HAP-1 (cell line): ENCODE measurements around the gene NTM.

ENCODE experiments used
- DNase-seq, 2 experiments: peaks; one replicate each; pipeline ENCODE4 v3.0.0-alpha.2; 2016 to 2020; ENCODE audit warnings: low spot score in 2 of 2
- H3K27me3 ChIP-seq: fragments of 250-450 bp; sonication (Bioruptor Pico); 2 replicates; pipeline ENCODE4 v1.5.1; 2020; ENCODE audit warnings: low read depth, mild to moderate bottlenecking, moderate library complexity
- H3K36me3 ChIP-seq: fragments of 250-450 bp; sonication (Bioruptor Pico); replicated peaks from 2 replicates; pipeline ENCODE4 v1.5.1; 2020; ENCODE audit warnings: mild to moderate bottlenecking
- H3K4me1 ChIP-seq: fragments of 250-450 bp; sonication (Bioruptor Pico); 2 replicates; pipeline ENCODE4 v1.5.1; 2020; ENCODE audit warnings: mild to moderate bottlenecking
- H3K4me3 ChIP-seq: fragments of 250-450 bp; sonication (Bioruptor Pico); 2 replicates; pipeline ENCODE4 v1.5.1; 2020; ENCODE audit warnings: mild to moderate bottlenecking, moderate library complexity
- H3K9me3 ChIP-seq: fragments of 250-450 bp; sonication (Bioruptor Pico); 2 replicates; pipeline ENCODE4 v1.5.1; 2020; ENCODE audit warnings: mild to moderate bottlenecking, moderate library complexity
- in situ Hi-C: fragments of 300-500 bp; cut with MboI; formaldehyde crosslinking; loops from 3 replicates; pipeline ENCODE4 v1.14.3; 2020; ENCODE audit warnings: low sequenced_read_pairs, inconsistent platforms, mixed read lengths

Gene NTM

GRCh38 chr11:132293586-132293985 lies 923.2 kb downstream of the NTM start:
- Histone ChIP-seq H3K9me3 (no peaks in the 10 kb centered on the region), H3K4me1 (no peaks in the 10 kb centered on the region), H3K36me3 (no peaks in the 10 kb centered on the region), H3K4me3 (no peak overlapping the region), H3K27me3 (no peaks in the 10 kb centered on the region)
- in situ Hi-C loops, result no loop called here
- DNase-seq, result no peak

GRCh38 chr11:132296946-132297610 lies 926.7 kb downstream of the NTM start:
- Histone ChIP-seq H3K27me3 (no peaks in the 10 kb centered on the region), H3K9me3 (no peaks in the 10 kb centered on the region), H3K36me3 (no peaks in the 10 kb centered on the region), H3K4me1 (no peaks in the 10 kb centered on the region), H3K4me3 (no peak overlapping the region)
- DNase-seq, result no peak
- in situ Hi-C loops, result no loop called here

GRCh38 chr11:132298357-132298756 lies 927.9 kb downstream of the NTM start:
- DNase-seq, result no peak
- in situ Hi-C loops, result no loop called here
- Histone ChIP-seq H3K4me1 (no peaks in the 10 kb centered on the region), H3K27me3 (no peaks in the 10 kb centered on the region), H3K36me3 (no peaks in the 10 kb centered on the region), H3K4me3 (no peak overlapping the region), H3K9me3 (no peaks in the 10 kb centered on the region)

GRCh38 chr11:132300283-132300682 lies 929.9 kb downstream of the NTM start:
- no peak overlapping the region for H3K4me3 ChIP-seq
- no peaks in the 10 kb centered on the region for H3K36me3 ChIP-seq
- no peak for DNase-seq
- no peaks in the 10 kb centered on the region for H3K9me3 ChIP-seq
- H3K27me3 ChIP-seq, result no peaks in the 10 kb centered on the region
- H3K4me1 ChIP-seq, result no peaks in the 10 kb centered on the region
- in situ Hi-C loops, result no loop called here

- in situ Hi-C loops, result no loop called here
- H3K4me3 ChIP-seq, result no peak overlapping the region
- no peaks in the 10 kb centered on the region for H3K4me1 ChIP-seq
- no peaks in the 10 kb centered on the region for H3K36me3 ChIP-seq
- H3K9me3 ChIP-seq, result no peaks in the 10 kb centered on the region
- no peaks in the 10 kb centered on the region for H3K27me3 ChIP-seq
- no peak for DNase-seq
Observed at GRCh38 chr11:132301465-132301864, 931.0 kb downstream of the NTM start.

- no peaks in the 10 kb centered on the region for H3K36me3 ChIP-seq
- DNase-seq, result no peak
- no peaks in the 10 kb centered on the region for H3K4me1 ChIP-seq
- H3K9me3 ChIP-seq, result no peaks in the 10 kb centered on the region
- no peak overlapping the region for H3K4me3 ChIP-seq
- no peaks in the 10 kb centered on the region for H3K27me3 ChIP-seq
- in situ Hi-C loops, result no loop called here
Observed at GRCh38 chr11:132301900-132302299, 931.5 kb downstream of the NTM start.

- DNase-seq, result no peak
- H3K27me3 ChIP-seq, result no peaks in the 10 kb centered on the region
- H3K36me3 ChIP-seq, result no peaks in the 10 kb centered on the region
- no peak overlapping the region for H3K4me3 ChIP-seq
- no peaks in the 10 kb centered on the region for H3K4me1 ChIP-seq
- in situ Hi-C loops, result no loop called here
- no peaks in the 10 kb centered on the region for H3K9me3 ChIP-seq
Observed at GRCh38 chr11:132307309-132308020, 937.0 kb downstream of the NTM start.

- H3K36me3 ChIP-seq, result no peaks in the 10 kb centered on the region
- no peak for DNase-seq
- in situ Hi-C loops, result no loop called here
- H3K4me3 ChIP-seq, result no peak overlapping the region
- H3K9me3 ChIP-seq, result no peaks in the 10 kb centered on the region
- no peaks in the 10 kb centered on the region for H3K27me3 ChIP-seq
- H3K4me1 ChIP-seq, result no peaks in the 10 kb centered on the region
Observed at GRCh38 chr11:132310390-132311375, 940.3 kb downstream of the NTM start.

GRCh38 chr11:132311703-132312102 lies 941.3 kb downstream of the NTM start:
- DNase-seq, result no peak
- no peaks in the 10 kb centered on the region for H3K9me3 ChIP-seq
- in situ Hi-C loops, result no loop called here
- no peaks in the 10 kb centered on the region for H3K27me3 ChIP-seq
- H3K36me3 ChIP-seq, result no peaks in the 10 kb centered on the region
- no peaks in the 10 kb centered on the region for H3K4me1 ChIP-seq
- H3K4me3 ChIP-seq, result no peak overlapping the region

GRCh38 chr11:132312161-132312560 lies 941.7 kb downstream of the NTM start:
- Histone ChIP-seq H3K4me1 (no peaks in the 10 kb centered on the region), H3K36me3 (no peaks in the 10 kb centered on the region), H3K27me3 (no peaks in the 10 kb centered on the region), H3K9me3 (no peaks in the 10 kb centered on the region), H3K4me3 (no peak overlapping the region)
- DNase-seq, result no peak
- in situ Hi-C loops, result no loop called here

- Histone ChIP-seq H3K27me3 (no peaks in the 10 kb centered on the region), H3K36me3 (no peaks in the 10 kb centered on the region), H3K4me3 (no peak overlapping the region), H3K9me3 (no peaks in the 10 kb centered on the region), H3K4me1 (no peaks in the 10 kb centered on the region)
- DNase-seq, result no peak
- in situ Hi-C loops, result no loop called here
Observed at GRCh38 chr11:132312701-132313111, 942.3 kb downstream of the NTM start.

GRCh38 chr11:132314911-132315455 lies 944.6 kb downstream of the NTM start:
- no peak for DNase-seq
- Histone ChIP-seq H3K4me3 (no peak overlapping the region), H3K9me3 (no peaks in the 10 kb centered on the region), H3K36me3 (no peaks in the 10 kb centered on the region), H3K27me3 (no peaks in the 10 kb centered on the region), H3K4me1 (no peaks in the 10 kb centered on the region)
- in situ Hi-C loops, result no loop called here

GRCh38 chr11:132315696-132316095 lies 945.3 kb downstream of the NTM start:
- no peak overlapping the region for H3K4me3 ChIP-seq
- no peaks in the 10 kb centered on the region for H3K36me3 ChIP-seq
- no peaks in the 10 kb centered on the region for H3K4me1 ChIP-seq
- no peaks in the 10 kb centered on the region for H3K9me3 ChIP-seq
- H3K27me3 ChIP-seq, result no peaks in the 10 kb centered on the region
- DNase-seq, result no peak
- in situ Hi-C loops, result no loop called here
